Measurements from ENCODE around the gene HAUS3. TPM values are rescaled to one million over a fixed set of nuclear protein-coding genes. Genes with fewer than 3 reads are reported as not detected.

Gene HAUS3
- total RNA-seq, 1 donor from 2014 or later: 16.7 TPM

Other genes with a start within 250 kb of the HAUS3 start
- gene NELFA, start 233.1 kb downstream of the HAUS3 start, total RNA-seq: 14.7 and 21.8 TPM in 2 replicates
- 0.05 TPM in 1 of 2 replicates, not detected in the other for gene NAT8L, start 182.8 kb downstream of the HAUS3 start, total RNA-seq
- 1.6 and 2.1 TPM in 2 replicates for gene POLN, start within 50 bp of the HAUS3 start, total RNA-seq
- gene MXD4, start 20.0 kb upstream of the HAUS3 start, total RNA-seq: 115 and 122 TPM in 2 replicates
- 8.1 and 11.3 TPM in 2 replicates for gene ZFYVE28, start 176.5 kb upstream of the HAUS3 start, total RNA-seq
- gene CFAP99, start 176.8 kb upstream of the HAUS3 start, total RNA-seq: not detected in 2 replicates
- 59.9 and 65.5 TPM in 2 replicates for gene RNF4, start 227.0 kb upstream of the HAUS3 start, total RNA-seq